SK-N-SH (cell line): ENCODE results near the gene IQSEC3. TPM values are rescaled to one million over a fixed set of nuclear protein-coding genes. Genes with fewer than 3 reads are reported as not detected.

ENCODE experiments used
- CTCF ChIA-PET: fragments of 300-600, 350-600 bp; formaldehyde crosslinking; extraction: SDS; loops from one replicate; lab custom pipeline; 2021; lab: Yijun Ruan, JAX
- POLR2A ChIA-PET: fragments of 350-600 bp; sonication (Branson Sonifier 250); formaldehyde crosslinking; extraction: SDS; loops from one replicate; lab custom pipeline; 2020; ENCODE audit warnings: antibody characterized with exemption, inconsistent platforms; lab: Yijun Ruan, JAX
- DNase-seq: peaks from one replicate; pipeline ENCODE4 v3.0.0; 2012
- H2AFZ ChIP-seq: fragments of 200-600 bp; sonication (generic); 2 replicates; pipeline ENCODE4 v1.8.1; 2016; ENCODE audit warnings: antibody characterized with exemption, mild to moderate bottlenecking, low read depth
- H3F3A ChIP-seq: fragments of 200-600 bp; sonication (generic); replicated peaks from 2 replicates; pipeline ENCODE3; 2016; ENCODE audit warnings: antibody characterized with exemption, mild to moderate bottlenecking; ENCODE audit not compliant: insufficient read depth
- H3K27ac ChIP-seq, 2 experiments: fragments of 200-500 bp in 1 of 2; fragments of 200-600 bp in 1 of 2; sonication (Bioruptor generic) in 1 of 2; sonication (generic), shearing (Covaris generic) in 1 of 2; 2 replicates each; pipeline versions ENCODE4 v1.5.1 to v1.6.1; 2014 to 2016; ENCODE audit warnings: low read depth in 2 of 2, inconsistent platforms in 1 of 2, low read length in 1 of 2, mild to moderate bottlenecking in 1 of 2, mixed read lengths in 1 of 2
- H3K27me3 ChIP-seq: fragments of 200-600 bp; sonication (generic), shearing (Covaris generic); 2 replicates; pipeline ENCODE4 v1.6.1; 2016; ENCODE audit warnings: mixed run types; ENCODE audit not compliant: insufficient read depth
- H3K36me3 ChIP-seq, 2 experiments: fragments of 200-500 bp in 1 of 2; fragments of 200-600 bp in 1 of 2; sonication (Bioruptor generic) in 1 of 2; sonication (generic) in 1 of 2; replicated peaks in 1 of 2; 2 replicates each; pipeline versions ENCODE3 to v1.5.1; 2014 to 2016; ENCODE audit warnings: low read length in 1 of 2, mild to moderate bottlenecking in 1 of 2; ENCODE audit not compliant: insufficient read depth in 2 of 2, control insufficient read depth in 1 of 2
- H3K4me1 ChIP-seq, 2 experiments: fragments of 200-500 bp in 1 of 2; fragments of 200-600 bp in 1 of 2; sonication (Bioruptor generic) in 1 of 2; sonication (generic), shearing (Covaris generic) in 1 of 2; 2 replicates each; pipeline versions ENCODE4 v1.5.1 to v1.6.1; 2014 to 2016; ENCODE audit warnings: low read depth in 1 of 2, low read length in 1 of 2, mixed run types in 1 of 2; ENCODE audit not compliant: insufficient read depth in 2 of 2, control insufficient read depth in 1 of 2
- H3K4me2 ChIP-seq: fragments of 200-600 bp; sonication (generic), shearing (Covaris generic); 2 replicates; pipeline ENCODE4 v1.6.1; 2017; ENCODE audit warnings: mixed run types
- H3K4me3 ChIP-seq, 2 experiments: fragments of 200-500 bp in 1 of 2; fragments of 200-600 bp in 1 of 2; sonication (Bioruptor generic) in 1 of 2; sonication (generic), shearing (Covaris generic) in 1 of 2; 2 replicates each; pipeline versions ENCODE4 v1.5.1 to v1.8.1; 2014 to 2016; ENCODE audit warnings: low read depth in 2 of 2, inconsistent platforms in 1 of 2, low read length in 1 of 2, mild to moderate bottlenecking in 1 of 2, mixed read lengths in 1 of 2, moderate library complexity in 1 of 2
- H3K79me2 ChIP-seq: fragments of 200-600 bp; sonication (generic); 2 replicates; pipeline ENCODE4 v1.8.1; 2017; ENCODE audit warnings: mild to moderate bottlenecking; ENCODE audit not compliant: insufficient read depth
- H3K9ac ChIP-seq: fragments of 200-600 bp; sonication (generic); 2 replicates; pipeline ENCODE4 v1.6.1; 2017; ENCODE audit warnings: mixed run types
- H3K9me2 ChIP-seq: fragments of 200-600 bp; sonication (generic); 2 replicates; pipeline ENCODE4 v1.6.1; 2017; ENCODE audit warnings: mixed run types
- H3K9me3 ChIP-seq: fragments of 200-600 bp; sonication (generic); 2 replicates; pipeline ENCODE4 v1.6.1; 2017; ENCODE audit warnings: mixed run types, mild to moderate bottlenecking, moderate library complexity
- H4K20me1 ChIP-seq: fragments of 200-600 bp; sonication (generic); 2 replicates; pipeline ENCODE4 v1.6.1; 2017; ENCODE audit warnings: mild to moderate bottlenecking, mixed run types; ENCODE audit not compliant: insufficient read depth
- CHD2 ChIP-seq: fragments of 150-350 bp; IDR thresholded peaks from 2 replicates; pipeline ENCODE4 v1.6.1; 2018; ENCODE audit warnings: low read length; ENCODE audit not compliant: partially characterized antibody
- EP300 ChIP-seq, 2 experiments: IDR thresholded peaks; 2 replicates each; pipeline versions ENCODE4 v1.4.0 to v1.6.1; 2012; ENCODE audit warnings: borderline replicate concordance in 1 of 2, low read depth in 1 of 2, low read length in 1 of 2
- FOSL2 ChIP-seq: IDR thresholded peaks from 2 replicates; pipeline ENCODE4 v1.4.0; 2012; ENCODE audit warnings: low read depth, mild to moderate bottlenecking, moderate library complexity, borderline replicate concordance
- JUND ChIP-seq: IDR thresholded peaks from 2 replicates; pipeline ENCODE4 v1.4.0; 2012
- MEF2A ChIP-seq: IDR thresholded peaks from 2 replicates; pipeline ENCODE4 v1.4.0; 2012; ENCODE audit warnings: low read depth, borderline replicate concordance
- MXI1 ChIP-seq: IDR thresholded peaks from 2 replicates; pipeline ENCODE4 v1.6.1; 2012; ENCODE audit warnings: mild to moderate bottlenecking, low read depth, low read length, improper control_type of control experiment
- NFIC ChIP-seq: IDR thresholded peaks from 2 replicates; pipeline ENCODE4 v1.4.0; 2012; ENCODE audit warnings: borderline replicate concordance
- NRF1 ChIP-seq: IDR thresholded peaks from 2 replicates; pipeline ENCODE4 v1.6.1; 2012; ENCODE audit warnings: low read depth, mild to moderate bottlenecking, low read length
- POLR2AphosphoS5 ChIP-seq: IDR thresholded peaks from 2 replicates; pipeline ENCODE4 v1.6.1; 2012; ENCODE audit warnings: low read depth, low read length
- RAD21 ChIP-seq: IDR thresholded peaks from 2 replicates; pipeline ENCODE4 v1.6.1; 2012; ENCODE audit warnings: mild to moderate bottlenecking, low read length
- REST ChIP-seq: IDR thresholded peaks from 2 replicates; pipeline ENCODE4 v1.6.1; 2012; ENCODE audit warnings: mild to moderate bottlenecking, low read depth, low read length, moderate library complexity
- TEAD4 ChIP-seq: IDR thresholded peaks from 2 replicates; pipeline ENCODE4 v1.4.0; 2012; ENCODE audit warnings: mild to moderate bottlenecking, borderline replicate concordance; ENCODE audit not compliant: insufficient read depth
- WGBS: methylation state at CpG from one replicate; pipeline ENCODE4 v1.1.6; 2017; ENCODE audit warnings: low lambda C conversion rate; 5-methylcytosine and 5-hydroxymethylcytosine counted together
- polyA plus RNA-seq, 3 experiments: library from polyadenylated mRNA; depleted of rRNA; stranded (reverse); fragments of >200 nt; gene quantifications; 2 replicates each; pipeline ENCODE4 v1.2.3, GENCODE V29; 2012
- TF ChIP-seq, protein P1 (sequence below): fragments of 150-350 bp; IDR thresholded peaks from 2 replicates; pipeline ENCODE4 v1.6.1; 2016; ENCODE audit warnings: mild to moderate bottlenecking, low read depth, low read length
- TF ChIP-seq, protein P2 (sequence below): IDR thresholded peaks from 2 replicates; pipeline ENCODE4 v1.4.0; 2012; ENCODE audit warnings: low read depth
- TF ChIP-seq, protein P3 (sequence below): IDR thresholded peaks from 2 replicates; pipeline ENCODE4 v1.4.0; 2012; ENCODE audit warnings: low read depth, borderline replicate concordance
- TF ChIP-seq, protein P4 (sequence below): fragments of 150-350 bp; IDR thresholded peaks from 2 replicates; pipeline ENCODE4 v1.6.1; 2017; ENCODE audit warnings: antibody characterized with exemption, low read length, low read depth, borderline replicate concordance
- TF ChIP-seq, protein P5 (sequence below): IDR thresholded peaks from 2 replicates; pipeline ENCODE4; 2012

IQSEC3 gene
- polyA plus RNA-seq, 1 of the 3 experiments (the other 2 are of a cell fraction) = 0.02 TPM

- TF ChIP-seq, protein P1, sequence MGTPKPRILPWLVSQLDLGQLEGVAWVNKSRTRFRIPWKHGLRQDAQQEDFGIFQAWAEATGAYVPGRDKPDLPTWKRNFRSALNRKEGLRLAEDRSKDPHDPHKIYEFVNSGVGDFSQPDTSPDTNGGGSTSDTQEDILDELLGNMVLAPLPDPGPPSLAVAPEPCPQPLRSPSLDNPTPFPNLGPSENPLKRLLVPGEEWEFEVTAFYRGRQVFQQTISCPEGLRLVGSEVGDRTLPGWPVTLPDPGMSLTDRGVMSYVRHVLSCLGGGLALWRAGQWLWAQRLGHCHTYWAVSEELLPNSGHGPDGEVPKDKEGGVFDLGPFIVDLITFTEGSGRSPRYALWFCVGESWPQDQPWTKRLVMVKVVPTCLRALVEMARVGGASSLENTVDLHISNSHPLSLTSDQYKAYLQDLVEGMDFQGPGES = no peak
- TF ChIP-seq, all 33 proteins: peak for 0
These were observed 42.9 kb downstream of the IQSEC3 start (continued) for GRCh38 chr12:109446-109845.

GRCh38 chr12:109872-110271 lies 43.3 kb downstream of the IQSEC3 start:
- TF ChIP-seq MEF2A (no peak), MXI1 (no peak), NRF1 (no peak), CHD2 (no peak), JUND (no peak), NFIC (no peak), POLR2AphosphoS5 (no peak), TEAD4 (no peak), FOSL2 (no peak), RAD21 (no peak), REST (no peak), EP300 (IDR thresholded peaks at IDR 0.05; ENCODE audit: borderline replicate concordance in 1 of 2, low read depth in 1 of 2, low read length in 1 of 2) (no peak)
- TF ChIP-seq, protein P2, sequence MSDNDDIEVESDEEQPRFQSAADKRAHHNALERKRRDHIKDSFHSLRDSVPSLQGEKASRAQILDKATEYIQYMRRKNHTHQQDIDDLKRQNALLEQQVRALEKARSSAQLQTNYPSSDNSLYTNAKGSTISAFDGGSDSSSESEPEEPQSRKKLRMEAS = no peak
- TF ChIP-seq, protein P3, sequence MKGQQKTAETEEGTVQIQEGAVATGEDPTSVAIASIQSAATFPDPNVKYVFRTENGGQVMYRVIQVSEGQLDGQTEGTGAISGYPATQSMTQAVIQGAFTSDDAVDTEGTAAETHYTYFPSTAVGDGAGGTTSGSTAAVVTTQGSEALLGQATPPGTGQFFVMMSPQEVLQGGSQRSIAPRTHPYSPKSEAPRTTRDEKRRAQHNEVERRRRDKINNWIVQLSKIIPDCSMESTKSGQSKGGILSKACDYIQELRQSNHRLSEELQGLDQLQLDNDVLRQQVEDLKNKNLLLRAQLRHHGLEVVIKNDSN = no peak
- TF ChIP-seq, protein P4, sequence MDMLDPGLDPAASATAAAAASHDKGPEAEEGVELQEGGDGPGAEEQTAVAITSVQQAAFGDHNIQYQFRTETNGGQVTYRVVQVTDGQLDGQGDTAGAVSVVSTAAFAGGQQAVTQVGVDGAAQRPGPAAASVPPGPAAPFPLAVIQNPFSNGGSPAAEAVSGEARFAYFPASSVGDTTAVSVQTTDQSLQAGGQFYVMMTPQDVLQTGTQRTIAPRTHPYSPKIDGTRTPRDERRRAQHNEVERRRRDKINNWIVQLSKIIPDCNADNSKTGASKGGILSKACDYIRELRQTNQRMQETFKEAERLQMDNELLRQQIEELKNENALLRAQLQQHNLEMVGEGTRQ = no peak
- TF ChIP-seq, protein P5, sequence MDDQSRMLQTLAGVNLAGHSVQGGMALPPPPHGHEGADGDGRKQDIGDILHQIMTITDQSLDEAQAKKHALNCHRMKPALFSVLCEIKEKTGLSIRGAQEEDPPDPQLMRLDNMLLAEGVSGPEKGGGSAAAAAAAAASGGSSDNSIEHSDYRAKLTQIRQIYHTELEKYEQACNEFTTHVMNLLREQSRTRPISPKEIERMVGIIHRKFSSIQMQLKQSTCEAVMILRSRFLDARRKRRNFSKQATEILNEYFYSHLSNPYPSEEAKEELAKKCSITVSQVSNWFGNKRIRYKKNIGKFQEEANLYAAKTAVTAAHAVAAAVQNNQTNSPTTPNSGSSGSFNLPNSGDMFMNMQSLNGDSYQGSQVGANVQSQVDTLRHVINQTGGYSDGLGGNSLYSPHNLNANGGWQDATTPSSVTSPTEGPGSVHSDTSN = no peak
- TF ChIP-seq, protein P1 = no peak
- TF ChIP-seq, all 33 proteins: peak for 0
- no peak overlapping the region for H3K4me2 ChIP-seq
- WGBS = 44% methylated on average over 3 of the region's 3 CpGs
- ChIA-PET CTCF (no interaction called here), POLR2A (no interaction called here)
- H3F3A ChIP-seq = no peaks in the 10 kb centered on the region
- no peak for DNase-seq
- H4K20me1 ChIP-seq = no peaks in the 10 kb centered on the region
- no peaks in the 10 kb centered on the region for H3K9me2 ChIP-seq
- H3K9me3 ChIP-seq = no peaks in the 10 kb centered on the region
- H3K27me3 ChIP-seq = peaks cover 12% of the 10 kb centered on the region; the same call in 1 of the 2 replicates
- H3K4me1 ChIP-seq = peaks cover 0 to 6% of the 10 kb centered on the region in 2 experiments; a peak in 1 of 4 replicates
- no peak overlapping the region for H3K9ac ChIP-seq
- H3K36me3 ChIP-seq = no peaks in the 10 kb centered on the region
- H3K4me3 ChIP-seq = no peak overlapping the region
- H2AFZ ChIP-seq = no peak overlapping the region
- no peak overlapping the region for H3K27ac ChIP-seq
- no peaks in the 10 kb centered on the region for H3K79me2 ChIP-seq
